MM.1S (cell line): ENCODE data around the gene IGLON5.

Experiments
- DNase-seq: peaks from one replicate; pipeline ENCODE4 v3.0.0-alpha.2; 2015
- H2AFZ ChIP-seq: fragments of 300-600 bp; sonication (generic); 2 replicates; pipeline ENCODE4 v1.6.0; 2016; ENCODE audit warnings: antibody characterized with exemption, low read length
- H3F3A ChIP-seq: fragments of 300-600 bp; sonication (generic); 2 replicates; pipeline ENCODE4 v1.6.1; 2016; ENCODE audit warnings: mild to moderate bottlenecking, antibody characterized with exemption, low read length, moderate library complexity, mixed read lengths; ENCODE audit not compliant: insufficient read depth
- H3K27ac ChIP-seq: fragments of 300-600 bp; sonication (generic); 2 replicates; pipeline ENCODE4 v1.5.1; 2016; ENCODE audit warnings: mild to moderate bottlenecking, low read length
- H3K27me3 ChIP-seq: fragments of 300-600 bp; sonication (generic); replicated peaks from 2 replicates; pipeline ENCODE4 v1.6.0; 2016; ENCODE audit warnings: low read length; ENCODE audit not compliant: insufficient read depth
- H3K36me3 ChIP-seq: fragments of 300-600 bp; sonication (generic); replicated peaks from 2 replicates; pipeline ENCODE4 v1.6.1; 2016; ENCODE audit warnings: mild to moderate bottlenecking, low read length, mixed read lengths; ENCODE audit not compliant: insufficient read depth
- H3K4me1 ChIP-seq: fragments of 300-600 bp; sonication (generic); 2 replicates; pipeline ENCODE4 v1.6.1; 2016; ENCODE audit warnings: low read length, mixed read lengths
- H3K4me2 ChIP-seq: fragments of 300-600 bp; sonication (generic); 2 replicates; pipeline ENCODE4 v1.6.0; 2016; ENCODE audit warnings: low read depth, low read length
- H3K4me3 ChIP-seq: fragments of 300-600 bp; sonication (generic); 2 replicates; pipeline ENCODE4 v1.5.1; 2016; ENCODE audit warnings: low read length, mixed read lengths
- H3K79me2 ChIP-seq: fragments of 300-600 bp; sonication (generic); 2 replicates; pipeline ENCODE4 v1.6.1; 2016; ENCODE audit warnings: mixed run types, low read length, mixed read lengths
- H3K9ac ChIP-seq: fragments of 300-600 bp; sonication (generic); 2 replicates; pipeline ENCODE4 v1.6.1; 2016; ENCODE audit warnings: low read length, mixed read lengths
- H3K9me2 ChIP-seq: fragments of 300-600 bp; sonication (generic); replicated peaks from 2 replicates; pipeline ENCODE4 v1.6.1; 2016; ENCODE audit warnings: mild to moderate bottlenecking, low read length, mixed read lengths; ENCODE audit not compliant: insufficient read depth
- H3K9me3 ChIP-seq: fragments of 300-600 bp; sonication (generic); replicated peaks from 2 replicates; pipeline ENCODE4 v1.6.1; 2016; ENCODE audit warnings: mild to moderate bottlenecking, low read length, mixed read lengths; ENCODE audit not compliant: insufficient read depth
- H4K20me1 ChIP-seq: fragments of 300-600 bp; sonication (generic); 2 replicates; pipeline ENCODE4 v1.6.1; 2016; ENCODE audit warnings: mild to moderate bottlenecking, low read length, moderate library complexity, mixed read lengths; ENCODE audit not compliant: insufficient read depth
- CTCF ChIP-seq: fragments of 300-600 bp; sonication (generic); IDR thresholded peaks from 2 replicates; pipeline ENCODE4 v1.5.1; 2016; ENCODE audit warnings: antibody characterized with exemption, low read length, mixed read lengths
- EZH2 ChIP-seq: fragments of 300-600 bp; sonication (generic); optimal IDR thresholded peaks from 2 replicates; pipeline ENCODE3; 2017; ENCODE audit warnings: low read depth, mild to moderate bottlenecking, antibody characterized with exemption, low read length, mixed read lengths
- EZH2phosphoT487 ChIP-seq: fragments of 300-600 bp; sonication (generic); IDR thresholded peaks from 2 replicates; pipeline ENCODE4 v1.6.1; 2018; ENCODE audit warnings: antibody characterized with exemption, low read length

IGLON5 gene

GRCh38 chr19:51377422-51377821 lies 66.0 kb downstream of the IGLON5 start:
- Histone ChIP-seq H2AFZ (no peak overlapping the region), H3K36me3 (no peaks in the 10 kb centered on the region), H4K20me1 (no peaks in the 10 kb centered on the region), H3K27ac (no peak overlapping the region), H3K9ac (no peak overlapping the region), H3K79me2 (no peaks in the 10 kb centered on the region), H3K9me3 (no peaks in the 10 kb centered on the region), H3K9me2 (no peaks in the 10 kb centered on the region), H3K27me3 (no peaks in the 10 kb centered on the region), H3F3A (no peaks in the 10 kb centered on the region), H3K4me3 (no peak overlapping the region), H3K4me2 (no peak overlapping the region), H3K4me1 (no peaks in the 10 kb centered on the region)
- DNase-seq, result no peak
- TF ChIP-seq CTCF (no peak), EZH2 (no peak), EZH2phosphoT487 (no peak)

- H3K4me3 ChIP-seq, result no peak overlapping the region
- no peaks in the 10 kb centered on the region for H3K9me2 ChIP-seq
- TF ChIP-seq EZH2phosphoT487 (no peak), CTCF (no peak), EZH2 (no peak)
- H3K27ac ChIP-seq, result no peak overlapping the region
- no peak overlapping the region for H2AFZ ChIP-seq
- H3K4me1 ChIP-seq, result no peaks in the 10 kb centered on the region
- H3K27me3 ChIP-seq, result no peaks in the 10 kb centered on the region
- H3F3A ChIP-seq, result no peaks in the 10 kb centered on the region
- no peak overlapping the region for H3K4me2 ChIP-seq
- H4K20me1 ChIP-seq, result no peaks in the 10 kb centered on the region
- DNase-seq, result no peak
- H3K36me3 ChIP-seq, result no peaks in the 10 kb centered on the region
- no peaks in the 10 kb centered on the region for H3K9me3 ChIP-seq
- no peaks in the 10 kb centered on the region for H3K79me2 ChIP-seq
- no peak overlapping the region for H3K9ac ChIP-seq
Measured at GRCh38 chr19:51380379-51380778, 68.9 kb downstream of the IGLON5 start.
